Nephron (organoid): ENCODE measurements around the gene REN.

Source experiments
- H3K27ac Mint-ChIP-seq, 3 experiments: 2 replicates each; pipeline ENCODE4 v1.8.0; 2020; ENCODE audit warnings: mixed read lengths in 3 of 3, mild to moderate bottlenecking in 2 of 3, moderate library complexity in 1 of 3
- H3K27me3 Mint-ChIP-seq: 2 replicates; pipeline ENCODE4 v1.8.0; 2021; ENCODE audit warnings: low read depth, mild to moderate bottlenecking, moderate library complexity, mixed read lengths
- H3K36me3 Mint-ChIP-seq: 2 replicates; pipeline ENCODE4 v1.8.0; 2020; ENCODE audit warnings: low read depth, mixed read lengths
- H3K4me1 Mint-ChIP-seq: 2 replicates; pipeline ENCODE4 v1.8.0; 2020; ENCODE audit warnings: mixed read lengths
- H3K4me3 Mint-ChIP-seq, 3 experiments: 2 replicates each; pipeline ENCODE4 v1.8.0; 2020; ENCODE audit warnings: mild to moderate bottlenecking in 3 of 3, mixed read lengths in 3 of 3, moderate library complexity in 2 of 3
- H3K9me3 Mint-ChIP-seq: 2 replicates; pipeline ENCODE4 v1.8.0; 2020; ENCODE audit warnings: mixed read lengths
- TF ChIP-seq, protein P1 (sequence below), 3 experiments: fragments of 200-600 bp; sonication (generic); IDR thresholded peaks; one replicate each; pipeline ENCODE4 v1.5.0; 2021; ENCODE audit warnings: antibody characterized with exemption in 3 of 3; ENCODE audit not compliant: unreplicated experiment in 3 of 3

The REN gene

GRCh38 chr1:204194080-204194479 lies 27.9 kb upstream of the REN start:
- TF ChIP-seq, protein P1, sequence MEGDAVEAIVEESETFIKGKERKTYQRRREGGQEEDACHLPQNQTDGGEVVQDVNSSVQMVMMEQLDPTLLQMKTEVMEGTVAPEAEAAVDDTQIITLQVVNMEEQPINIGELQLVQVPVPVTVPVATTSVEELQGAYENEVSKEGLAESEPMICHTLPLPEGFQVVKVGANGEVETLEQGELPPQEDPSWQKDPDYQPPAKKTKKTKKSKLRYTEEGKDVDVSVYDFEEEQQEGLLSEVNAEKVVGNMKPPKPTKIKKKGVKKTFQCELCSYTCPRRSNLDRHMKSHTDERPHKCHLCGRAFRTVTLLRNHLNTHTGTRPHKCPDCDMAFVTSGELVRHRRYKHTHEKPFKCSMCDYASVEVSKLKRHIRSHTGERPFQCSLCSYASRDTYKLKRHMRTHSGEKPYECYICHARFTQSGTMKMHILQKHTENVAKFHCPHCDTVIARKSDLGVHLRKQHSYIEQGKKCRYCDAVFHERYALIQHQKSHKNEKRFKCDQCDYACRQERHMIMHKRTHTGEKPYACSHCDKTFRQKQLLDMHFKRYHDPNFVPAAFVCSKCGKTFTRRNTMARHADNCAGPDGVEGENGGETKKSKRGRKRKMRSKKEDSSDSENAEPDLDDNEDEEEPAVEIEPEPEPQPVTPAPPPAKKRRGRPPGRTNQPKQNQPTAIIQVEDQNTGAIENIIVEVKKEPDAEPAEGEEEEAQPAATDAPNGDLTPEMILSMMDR (IDR thresholded peaks at IDR 0.05; ENCODE audit: unreplicated experiment in 3 of 3) = no peak
- Mint-ChIP-seq H3K4me1 (peaks cover 34% of the 10 kb centered on the region), H3K36me3 (no peaks in the 10 kb centered on the region), H3K27ac (no peak overlapping the region), H3K9me3 (no peaks in the 10 kb centered on the region), H3K27me3 (peaks cover 38% of the 10 kb centered on the region), H3K4me3 (no peak overlapping the region)

- Mint-ChIP-seq H3K4me1 (peaks cover 25% of the 10 kb centered on the region), H3K36me3 (no peaks in the 10 kb centered on the region), H3K27me3 (peaks cover 51% of the 10 kb centered on the region), H3K4me3 (no peak overlapping the region), H3K27ac (no peak overlapping the region), H3K9me3 (no peaks in the 10 kb centered on the region)
- TF ChIP-seq, protein P1 (IDR thresholded peaks at IDR 0.05; ENCODE audit: unreplicated experiment in 3 of 3) = no peak
These were observed 26.6 kb upstream of the REN start for GRCh38 chr1:204192589-204193352.

GRCh38 chr1:204192046-204192445 lies 25.9 kb upstream of the REN start:
- Mint-ChIP-seq H3K4me1 (peaks cover 25% of the 10 kb centered on the region), H3K27ac (no peak overlapping the region), H3K9me3 (no peaks in the 10 kb centered on the region), H3K36me3 (no peaks in the 10 kb centered on the region), H3K4me3 (no peak overlapping the region), H3K27me3 (peaks cover 58% of the 10 kb centered on the region)
- TF ChIP-seq, protein P1 (IDR thresholded peaks at IDR 0.05; ENCODE audit: unreplicated experiment in 3 of 3) = no peak

- H3K4me1 Mint-ChIP-seq = peaks cover 25% of the 10 kb centered on the region
These were observed 25.3 kb upstream of the REN start for GRCh38 chr1:204191456-204191855.

GRCh38 chr1:204190212-204191211 lies 24.4 kb upstream of the REN start:
- Mint-ChIP-seq H3K4me3 (peak overlapping the region; percentile 51 to 66 (median 65)), H3K27ac (peak overlapping the region; percentile 31 to 78 (median 32)), H3K9me3 (no peaks in the 10 kb centered on the region), H3K27me3 (peaks cover 62% of the 10 kb centered on the region), H3K36me3 (no peaks in the 10 kb centered on the region), H3K4me1 (peaks cover 24% of the 10 kb centered on the region)
- TF ChIP-seq, protein P1 (IDR thresholded peaks at IDR 0.05; ENCODE audit: unreplicated experiment in 3 of 3) = no peak

More at GRCh38 chr1:204191456-204191855, 25.3 kb upstream of the REN start:
- no peak overlapping the region for H3K4me3 Mint-ChIP-seq
- no peak overlapping the region for H3K27ac Mint-ChIP-seq
- H3K27me3 Mint-ChIP-seq = peaks cover 62% of the 10 kb centered on the region
- no peaks in the 10 kb centered on the region for H3K9me3 Mint-ChIP-seq
- no peaks in the 10 kb centered on the region for H3K36me3 Mint-ChIP-seq
- TF ChIP-seq, protein P1 (IDR thresholded peaks at IDR 0.05; ENCODE audit: unreplicated experiment in 3 of 3) = no peak
